Measurements from ENCODE around the gene SEMA3D. TPM values are rescaled to one million over a fixed set of nuclear protein-coding genes. Genes with fewer than 3 reads are reported as not detected.

The SEMA3D gene
- total and polyA plus RNA-seq, 2 of the 13 experiments (the other 11 are each of a cell fraction or from before 2014, with no cell fraction given): 0.07 TPM; not detected in 1

- H3K4me3 ChIP-seq (replicated peaks in 1 of 3; ENCODE audit: insufficient read depth in 1 of 3, low read depth in 2 of 3, low read length in 3 of 3): no peak overlapping the region
- H3K4me2 ChIP-seq (ENCODE audit: low read depth, low read length): no peak overlapping the region
- TF ChIP-seq RBFOX2 (IDR thresholded peaks at IDR 0.05; ENCODE audit: low read depth, low read length) (no peak), PTBP1 (IDR thresholded peaks at IDR 0.05; ENCODE audit: low read depth, low read length, poor library complexity, severe bottlenecking) (no peak), ARID2 (CRISPR knock-in tag; IDR thresholded peaks at IDR 0.05; ENCODE audit: borderline replicate concordance) (no peak), SSRP1 (CRISPR knock-in tag; IDR thresholded peaks at IDR 0.05) (no peak), TRIM22 (IDR thresholded peaks at IDR 0.05) (no peak), TEAD3 (CRISPR knock-in tag; optimal IDR thresholded peaks at IDR 0.05; ENCODE audit: borderline replicate concordance) (no peak), ZNF33A (CRISPR knock-in tag; IDR thresholded peaks at IDR 0.05; ENCODE audit: borderline replicate concordance) (no peak), GFI1 (CRISPR knock-in tag; IDR thresholded peaks at IDR 0.05; ENCODE audit: borderline replicate concordance) (no peak)
- no peaks in the 10 kb centered on the region for H3K9me3 ChIP-seq (ENCODE audit: low read length)
- no peaks in the 10 kb centered on the region for H3K4me1 ChIP-seq (ENCODE audit: insufficient read depth, low read length)
- H3K36me3 ChIP-seq (replicated peaks in 1 of 2; ENCODE audit: control insufficient read depth in 1 of 2, insufficient read depth in 2 of 2, low read length in 2 of 2): no peaks in the 10 kb centered on the region
- no peaks in the 10 kb centered on the region for H3K79me2 ChIP-seq (ENCODE audit: insufficient read depth, low read length)
- WGBS (ENCODE audit: low lambda C conversion rate): 3% methylated on average over 3 of the region's 3 CpGs
- intact Hi-C loops (cut with micrococcal nuclease; ENCODE audit: unreplicated experiment) (no loop called here), in situ Hi-C loops (cut with HindIII; ENCODE audit: extremely low pct_ligation_motif_present, low pct_unique_long_range_greater_than_20kb) (no loop called here)
- H3K9ac ChIP-seq (ENCODE audit: insufficient read depth, low read depth, low read length): no peak overlapping the region
- no peaks in the 10 kb centered on the region for H4K20me1 ChIP-seq (ENCODE audit: insufficient read depth, low read length)
- DNase-seq (ENCODE audit: low spot score): no peak
- FAIRE-seq: no peak
- BruUV-seq (replicated peaks): no TSS peak
- CTCF ChIA-PET (ENCODE audit: low intra/inter-chr PET ratio, low total read pairs): no interaction called here
- H3K27ac ChIP-seq (ENCODE audit: extremely low read length, insufficient read depth, low read length): no peak overlapping the region
- POLR2A ChIA-PET: no interaction called here
- no peaks in the 10 kb centered on the region for H3K27me3 ChIP-seq (ENCODE audit: control insufficient read depth in 1 of 2, insufficient read depth in 2 of 2, low read length in 2 of 2)
- ATAC-seq: no peak
- no peak overlapping the region for H2AFZ ChIP-seq (ENCODE audit: low read length)
Measured at GRCh38 chr7:85172530-85172941, 14.3 kb downstream of the SEMA3D start.

GRCh38 chr7:85167636-85168035 lies 19.2 kb downstream of the SEMA3D start:
- Histone ChIP-seq H3K9me3 (ENCODE audit: low read length) (no peaks in the 10 kb centered on the region), H4K20me1 (ENCODE audit: insufficient read depth, low read length) (no peaks in the 10 kb centered on the region), H3K4me3 (replicated peaks in 1 of 3; ENCODE audit: insufficient read depth in 1 of 3, low read depth in 2 of 3, low read length in 3 of 3) (no peak overlapping the region), H3K4me2 (ENCODE audit: low read depth, low read length) (no peak overlapping the region), H3K27ac (ENCODE audit: extremely low read length, insufficient read depth, low read length) (no peak overlapping the region), H3K79me2 (ENCODE audit: insufficient read depth, low read length) (no peaks in the 10 kb centered on the region), H2AFZ (ENCODE audit: low read length) (no peak overlapping the region), H3K9ac (ENCODE audit: insufficient read depth, low read depth, low read length) (no peak overlapping the region), H3K36me3 (replicated peaks in 1 of 2; ENCODE audit: control insufficient read depth in 1 of 2, insufficient read depth in 2 of 2, low read length in 2 of 2) (no peaks in the 10 kb centered on the region), H3K27me3 (ENCODE audit: control insufficient read depth in 1 of 2, insufficient read depth in 2 of 2, low read length in 2 of 2) (no peaks in the 10 kb centered on the region), H3K4me1 (ENCODE audit: insufficient read depth, low read length) (no peaks in the 10 kb centered on the region)
- intact Hi-C loops (cut with micrococcal nuclease; ENCODE audit: unreplicated experiment): no loop called here
- in situ Hi-C loops (cut with HindIII; ENCODE audit: extremely low pct_ligation_motif_present, low pct_unique_long_range_greater_than_20kb): no loop called here
- ChIA-PET POLR2A (no interaction called here), CTCF (ENCODE audit: low intra/inter-chr PET ratio, low total read pairs) (no interaction called here)
- ATAC-seq (no peak), DNase-seq (ENCODE audit: low spot score) (no peak), FAIRE-seq (no peak)
- whole genome bisulfite sequencing (ENCODE audit: low lambda C conversion rate): 0% methylated on average over 1 of the region's 1 CpG
- no TSS peak for BruUV-seq (replicated peaks)
- TF ChIP-seq KDM6A (CRISPR knock-in tag; IDR thresholded peaks at IDR 0.05; ENCODE audit: low read depth): no peak
- no peak for TF ChIP-seq ZNF841 (CRISPR knock-in tag; IDR thresholded peaks at IDR 0.05; ENCODE audit: borderline replicate concordance)
- TF ChIP-seq KLF15 (CRISPR knock-in tag; IDR thresholded peaks at IDR 0.05; ENCODE audit: borderline replicate concordance): no peak
- no peak for TF ChIP-seq CAMTA2 (CRISPR knock-in tag; IDR thresholded peaks at IDR 0.05; ENCODE audit: borderline replicate concordance)
- TF ChIP-seq MIER3 (CRISPR knock-in tag; IDR thresholded peaks at IDR 0.05; ENCODE audit: borderline replicate concordance): no peak
- no peak for TF ChIP-seq ZNF224 (CRISPR knock-in tag; IDR thresholded peaks at IDR 0.05)
- TF ChIP-seq TFAP4 (IDR thresholded peaks at IDR 0.05; ENCODE audit: borderline replicate concordance, low read depth): no peak
- TF ChIP-seq ARID3A (IDR thresholded peaks at IDR 0.05; ENCODE audit: low read depth, low read length): no peak
- no peak for TF ChIP-seq FOXM1 (CRISPR knock-in tag; IDR thresholded peaks at IDR 0.05)
- TF ChIP-seq ARNTL (CRISPR knock-in tag; IDR thresholded peaks at IDR 0.05): no peak
